Activated gamma-delta T cell treated with Interleukin-2 at 50 U/mL for 16 hours (primary cell): ENCODE measurements around the gene PDZRN4.
"Not testable (repeated sequence)": the region's sequence is repeated elsewhere in the genome, so short reads cannot be mapped to it uniquely, and the experiment has no call there.

Experiments
- DNase-seq: peaks from one replicate; pipeline ENCODE4 v3.0.0-alpha.2; 2020

PDZRN4 gene

DNA sequence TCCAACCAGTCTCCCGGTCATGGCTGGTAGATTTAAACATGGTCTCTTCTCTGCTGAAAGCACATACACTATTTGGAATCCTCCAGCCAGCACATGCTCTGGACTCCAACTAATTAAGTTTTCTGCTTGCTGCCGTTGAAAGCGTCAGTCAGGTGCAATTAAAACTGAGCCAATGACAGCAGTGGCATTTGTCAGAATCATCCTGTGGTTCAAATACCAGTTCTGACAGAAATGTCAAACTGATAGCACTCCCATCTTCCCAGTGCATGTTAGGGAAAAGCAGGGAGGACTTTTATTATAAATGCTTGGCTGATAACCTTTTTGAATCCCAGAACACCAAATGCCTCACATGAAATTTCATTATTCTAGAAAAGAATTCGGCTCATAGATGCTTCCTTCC, 401.8 kb downstream of the PDZRN4 start:
- no peak for DNase-seq

DNA sequence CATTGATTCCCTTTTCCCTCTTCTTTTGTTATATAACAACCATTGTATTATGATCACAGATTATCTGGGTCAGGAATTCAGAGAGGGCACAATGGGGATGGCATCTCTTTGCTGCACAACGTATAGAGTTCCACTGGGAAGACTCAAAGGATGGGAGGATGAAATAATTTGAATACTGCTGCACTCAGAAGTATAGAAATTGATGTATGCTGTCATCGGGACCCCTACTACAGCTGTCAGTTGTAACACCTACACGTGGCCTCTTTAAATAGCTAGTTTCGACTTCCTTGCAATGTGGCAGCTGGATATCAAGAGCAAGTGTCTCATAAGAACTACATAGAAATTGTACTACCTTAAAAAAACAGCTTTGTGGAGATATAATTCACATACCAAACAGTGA, 408.1 kb downstream of the PDZRN4 start:
- no peak for DNase-seq

DNA sequence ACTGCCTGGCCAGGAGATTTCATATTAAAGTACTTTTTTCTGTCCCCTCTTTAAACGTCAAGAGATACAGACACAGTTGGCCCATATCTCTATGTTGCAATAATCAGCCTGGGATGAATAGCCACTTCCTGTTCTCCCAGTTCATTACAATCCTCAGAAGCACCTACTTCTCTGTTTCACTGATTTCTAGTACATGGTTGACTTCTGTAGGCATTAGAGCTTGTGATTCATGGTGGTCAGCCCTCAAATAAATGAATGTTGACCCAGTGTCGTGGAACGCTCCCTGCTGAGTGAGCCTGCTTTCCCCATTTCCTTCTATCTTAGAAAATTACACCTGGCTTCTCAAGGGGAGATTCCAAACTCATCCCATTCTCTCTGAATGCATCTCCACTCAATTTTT, 416.7 kb downstream of the PDZRN4 start:
- DNase-seq: no peak

DNA sequence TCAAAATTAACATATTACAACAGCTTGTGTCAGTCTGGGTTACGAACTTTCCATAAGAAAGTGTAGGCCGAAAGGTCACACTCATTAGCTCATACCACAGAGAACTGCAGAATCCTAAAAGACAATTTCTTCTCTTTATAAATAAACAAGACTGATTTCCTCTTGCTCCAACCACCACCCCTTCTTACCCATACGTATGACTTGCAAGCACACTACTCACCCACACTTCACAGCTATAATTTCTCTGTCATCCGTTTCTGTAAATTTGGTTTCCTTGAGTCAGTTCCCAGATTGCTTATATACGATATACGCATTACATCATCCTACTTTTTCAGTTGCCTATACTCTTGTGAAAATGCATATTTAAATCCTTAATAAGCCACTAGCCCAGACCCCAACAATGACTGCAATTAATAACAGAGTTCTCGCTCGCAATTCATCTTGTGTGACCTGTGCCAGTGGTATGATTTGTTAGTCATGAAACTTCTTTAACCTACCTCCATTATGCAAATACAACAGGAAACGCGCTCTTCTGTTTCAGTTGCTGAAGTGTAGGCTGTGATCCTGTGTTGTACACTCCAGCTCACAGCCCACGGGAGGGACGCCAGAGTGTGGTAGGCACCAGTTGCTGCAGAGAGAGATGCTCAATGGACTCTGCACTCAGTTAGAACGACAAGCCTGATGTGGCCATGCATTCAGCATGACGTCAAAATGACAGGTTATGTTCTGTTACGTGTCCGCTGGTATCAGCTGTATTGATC, 417.6 kb downstream of the PDZRN4 start:
- no peak for DNase-seq

DNA sequence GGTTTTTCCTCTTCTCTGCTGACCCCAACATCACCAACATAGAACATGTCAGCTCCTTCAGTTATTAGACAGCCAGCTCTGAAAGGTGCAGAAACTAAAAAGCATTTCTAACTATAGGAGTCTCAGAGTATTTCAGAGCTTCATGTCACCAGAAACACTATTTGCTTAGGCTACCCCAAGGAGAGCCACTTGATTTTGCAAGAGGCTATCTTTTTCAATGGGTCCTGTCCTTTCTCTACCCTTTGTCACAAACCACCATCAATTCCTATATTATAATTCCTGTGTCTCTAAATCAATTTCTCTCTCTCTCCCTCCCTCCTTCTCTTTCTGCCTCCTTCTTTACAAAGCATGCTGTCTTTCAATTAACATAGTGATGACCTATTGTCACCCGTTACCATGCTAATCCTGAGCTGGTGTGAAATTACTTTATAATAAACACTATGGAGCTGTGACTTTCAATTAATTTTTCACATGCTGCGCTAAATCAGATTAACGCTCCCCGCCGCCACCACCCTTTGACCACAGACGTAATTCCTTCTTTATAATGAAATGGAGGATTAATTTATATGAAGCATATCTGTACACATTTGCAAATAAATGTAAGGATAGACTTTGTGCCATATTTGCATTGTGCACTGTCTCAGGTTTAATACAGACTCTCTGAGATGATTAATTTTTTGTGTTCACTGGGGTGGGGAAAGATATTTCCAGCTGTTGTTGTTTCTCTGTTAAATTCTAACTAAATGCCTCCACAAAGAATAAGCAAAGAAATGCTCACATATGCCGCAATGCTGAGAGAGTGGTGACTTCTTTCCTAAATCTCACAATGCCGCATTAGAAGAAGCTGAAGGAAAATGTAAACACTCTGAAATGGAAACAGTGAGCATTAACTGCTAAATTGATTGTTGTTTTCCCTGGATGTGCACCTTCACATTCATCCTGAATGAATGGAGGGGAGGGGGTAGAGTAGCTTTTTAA, 418.6 kb downstream of the PDZRN4 start:
- no peak for DNase-seq

DNA sequence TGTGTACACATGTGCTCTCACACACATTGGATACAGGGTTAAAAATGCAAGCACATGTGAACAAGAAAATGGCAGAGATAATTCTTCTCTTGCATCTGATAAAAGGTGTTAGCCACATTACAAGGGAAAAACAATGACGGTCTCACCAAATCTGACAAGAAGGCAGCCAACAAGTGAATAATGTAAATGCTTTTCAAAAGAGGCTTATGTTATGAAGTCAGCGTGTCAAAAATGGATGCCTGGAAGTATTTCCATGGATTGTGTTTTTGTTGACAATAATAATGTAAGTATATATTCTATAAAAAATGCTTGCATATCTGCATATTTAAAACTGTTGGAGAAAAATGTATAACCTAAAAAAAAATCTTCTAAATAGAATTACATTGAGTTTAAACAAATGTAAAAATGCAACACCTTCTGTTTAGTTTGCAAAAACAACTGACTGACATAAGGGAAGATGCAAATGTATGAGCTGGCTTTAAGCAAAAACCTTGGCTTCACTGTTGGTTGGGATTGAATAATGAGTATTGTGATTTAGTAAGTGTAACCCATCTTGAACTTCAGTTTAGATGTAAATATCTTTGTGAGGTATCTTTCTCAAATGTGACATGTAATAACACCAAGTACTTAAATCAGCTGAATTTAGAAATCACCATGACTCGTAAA, 424.9 kb downstream of the PDZRN4 start:
- no peak for DNase-seq

DNA sequence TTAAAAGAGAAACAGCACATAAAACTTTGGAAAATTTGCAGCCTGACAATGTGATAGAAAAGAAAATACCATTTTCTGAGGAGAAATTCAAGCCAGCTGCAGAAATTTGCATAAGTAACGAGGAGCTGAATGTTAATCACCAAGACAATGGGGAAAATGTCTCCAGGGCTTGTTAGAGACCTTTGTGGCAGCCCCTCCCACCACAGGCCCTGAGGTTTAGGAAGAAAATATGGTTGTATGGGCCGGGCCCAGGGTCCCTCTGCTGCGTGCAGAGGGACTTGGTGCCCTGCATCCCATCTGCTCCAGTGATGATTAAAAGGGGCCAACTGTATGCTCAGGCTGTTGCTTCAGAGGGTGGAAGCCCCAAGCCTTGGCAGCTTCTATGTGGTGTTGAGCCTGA, 427.1 kb downstream of the PDZRN4 start:
- DNase-seq: not testable (repeated sequence)

DNA sequence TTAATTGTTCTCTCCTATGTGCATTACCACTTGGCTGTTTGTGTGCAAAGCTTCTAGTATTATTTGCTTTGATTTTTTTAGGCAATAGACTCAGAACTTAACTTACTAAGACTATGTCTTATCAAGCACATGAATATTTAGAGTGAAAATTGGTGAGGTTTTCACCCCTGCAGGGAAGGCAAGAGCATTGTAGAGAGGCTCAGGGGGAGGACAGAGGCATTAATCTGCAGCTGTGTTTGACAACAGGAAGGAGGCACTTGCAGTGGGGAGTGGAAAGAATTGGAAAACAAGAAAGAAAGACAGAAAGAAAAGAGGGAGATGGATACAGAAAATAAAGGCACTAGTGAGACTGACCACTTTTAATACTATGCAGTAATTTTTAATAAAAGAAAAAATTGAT, 431.6 kb downstream of the PDZRN4 start:
- no peak for DNase-seq

DNA sequence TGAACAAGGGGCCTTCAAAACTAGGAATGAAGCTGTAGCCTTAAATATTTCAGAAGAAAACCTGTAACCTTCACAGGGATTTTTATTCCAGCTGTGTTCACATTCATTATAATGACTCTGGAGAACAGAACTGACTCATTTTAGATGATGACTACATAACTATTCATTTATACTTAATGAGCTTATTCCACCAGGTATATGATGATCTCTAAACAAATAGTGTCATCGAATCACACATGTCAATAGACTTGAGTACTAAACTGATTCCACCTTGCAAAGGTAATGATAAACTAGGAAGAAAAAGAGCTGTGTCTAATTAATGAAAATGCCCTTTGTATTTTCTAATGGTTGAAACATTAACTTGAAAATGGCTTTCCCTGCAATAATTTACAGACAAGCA, 433.2 kb downstream of the PDZRN4 start:
- no peak for DNase-seq
